Measurements from ENCODE around the gene SAFB. TPM values are rescaled to one million over a fixed set of nuclear protein-coding genes. Genes with fewer than 3 reads are reported as not detected.
A peak's percentile ranks its signal among the peaks of the same experiment; 100 is the strongest.

The SAFB gene
- total and polyA plus RNA-seq, 11 donors, result 22.3 to 59.6 (median 48.0) TPM

DNA sequence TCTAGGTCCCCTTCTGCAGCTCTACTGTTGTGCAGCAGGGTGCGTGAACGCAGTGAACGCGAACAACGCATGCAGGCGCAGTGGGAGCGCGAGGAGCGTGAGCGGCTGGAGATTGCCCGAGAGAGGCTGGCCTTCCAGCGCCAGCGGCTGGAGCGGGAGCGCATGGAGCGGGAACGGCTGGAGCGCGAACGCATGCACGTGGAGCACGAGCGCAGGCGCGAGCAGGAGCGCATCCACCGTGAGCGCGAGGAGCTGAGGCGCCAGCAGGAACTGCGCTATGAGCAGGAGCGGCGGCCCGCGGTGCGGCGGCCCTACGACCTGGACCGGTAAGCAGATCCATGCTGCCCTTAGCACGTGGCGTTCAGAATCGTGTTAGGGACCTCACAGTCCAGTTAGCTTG lies 38.6 kb downstream of the SAFB start:
- H3K27me3 ChIP-seq, result no peaks in the 10 kb centered on the region
- 97 to 99% (median 98%) methylated on average over 42 of the region's 42 CpGs for WGBS, 4 donors
- H3K27ac ChIP-seq, result no peak overlapping the region
- H3K4me1 ChIP-seq, result no peaks in the 10 kb centered on the region
- no peak overlapping the region for H3K4me3 ChIP-seq
- peak in 1 of 4 donors; percentile 12 for ATAC-seq
- no peak for TF ChIP-seq CTCF (IDR thresholded peaks at IDR 0.05)
- no peak for TF ChIP-seq POLR2A (IDR thresholded peaks at IDR 0.05)
- intact Hi-C loops (cut with DNase I), result no loop called here
- no peak for DNase-seq
- H3K36me3 ChIP-seq, result peaks cover 0 to 100% (median 100%) of the 10 kb centered on the region in 9 donors
- no peaks in the 10 kb centered on the region for H3K9me3 ChIP-seq

DNA sequence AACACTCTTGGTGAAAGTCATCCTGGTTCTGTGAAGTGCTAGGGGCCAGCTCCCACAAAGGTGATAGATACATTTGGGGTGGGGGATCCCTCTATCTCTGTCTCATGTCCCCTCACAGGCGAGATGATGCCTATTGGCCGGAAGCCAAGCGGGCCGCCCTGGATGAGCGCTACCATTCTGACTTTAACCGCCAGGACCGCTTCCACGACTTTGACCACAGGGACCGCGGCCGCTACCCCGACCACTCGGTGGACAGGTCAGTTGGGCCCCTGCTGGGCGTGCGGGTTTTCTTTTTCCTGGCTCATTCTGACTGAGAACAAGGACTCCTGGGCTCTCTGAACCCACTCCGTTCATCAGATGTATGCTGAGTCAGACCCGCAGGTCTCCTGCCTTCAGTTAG lies 41.0 kb downstream of the SAFB start:
- H3K27ac ChIP-seq, result no peak overlapping the region

DNA sequence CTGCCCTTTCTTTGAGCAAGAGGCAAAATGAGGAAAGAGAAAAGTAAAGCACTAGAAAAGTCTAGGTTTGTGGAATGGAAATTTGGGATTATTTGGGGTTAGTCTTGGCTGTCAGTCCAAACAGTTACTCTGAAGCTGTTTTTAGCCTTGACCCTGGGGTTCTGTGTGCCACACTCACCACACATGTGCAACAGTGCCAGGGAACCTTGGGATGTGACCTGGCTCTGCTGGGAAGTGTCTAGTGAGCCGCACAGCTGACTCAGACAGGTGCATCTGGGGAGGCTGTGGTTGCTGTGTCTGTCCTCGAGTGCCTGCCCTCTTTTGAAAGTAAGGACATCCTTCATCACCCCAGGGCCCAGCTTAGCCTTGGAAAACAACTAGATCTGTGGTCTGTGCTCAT lies 41.6 kb downstream of the SAFB start:
- Histone ChIP-seq H3K27me3 (no peaks in the 10 kb centered on the region), H3K4me1 (no peaks in the 10 kb centered on the region), H3K27ac (no peak overlapping the region), H3K36me3 (peaks cover 0 to 100% (median 100%) of the 10 kb centered on the region in 9 donors), H3K4me3 (no peak overlapping the region), H3K9me3 (no peaks in the 10 kb centered on the region)
- 64 to 91% (median 90%) methylated on average over 2 of the region's 2 CpGs for WGBS, 4 donors
- intact Hi-C loops (cut with DNase I), result no loop called here
- TF ChIP-seq POLR2A (IDR thresholded peaks at IDR 0.05), result no peak
- no peak for TF ChIP-seq CTCF (IDR thresholded peaks at IDR 0.05)
- ATAC-seq, result no peak
- DNase-seq, result no peak

More for the DNA sequence above, 41.0 kb downstream of the SAFB start:
- Histone ChIP-seq H3K9me3 (no peaks in the 10 kb centered on the region), H3K36me3 (peaks cover 0 to 100% (median 100%) of the 10 kb centered on the region in 9 donors), H3K4me3 (no peak overlapping the region), H3K27me3 (no peaks in the 10 kb centered on the region), H3K4me1 (no peaks in the 10 kb centered on the region)
- intact Hi-C loops (cut with DNase I), result no loop called here
- DNase-seq (no peak), ATAC-seq (no peak)
- WGBS, 4 donors, result 88 to 96% (median 94%) methylated on average over 15 to 17 of the region's 17 CpGs
- TF ChIP-seq POLR2A (IDR thresholded peaks at IDR 0.05) (no peak), CTCF (IDR thresholded peaks at IDR 0.05) (no peak)

GRCh38 chr19:5665781-5666513 lies 43.1 kb downstream of the SAFB start:
- no peak overlapping the region for H3K27ac ChIP-seq

More at GRCh38 chr19:5665781-5666513, 43.1 kb downstream of the SAFB start:
- no peaks in the 10 kb centered on the region for H3K9me3 ChIP-seq
- no peaks in the 10 kb centered on the region for H3K27me3 ChIP-seq
- intact Hi-C loops (cut with DNase I), result no loop called here
- ATAC-seq, result no peak
- no peaks in the 10 kb centered on the region for H3K4me1 ChIP-seq
- TF ChIP-seq POLR2A (IDR thresholded peaks at IDR 0.05) (no peak), CTCF (IDR thresholded peaks at IDR 0.05) (no peak)
- H3K4me3 ChIP-seq, result no peak overlapping the region
- H3K36me3 ChIP-seq, result peaks cover 0 to 97% (median 90%) of the 10 kb centered on the region in 9 donors
- 73 to 83% (median 80%) methylated on average over 10 of the region's 10 CpGs for WGBS, 4 donors
- DNase-seq, result no peak
